HCT116 (cell line): ENCODE data around the gene CRTC1.

Experiments
- CEBPB ChIP-seq: IDR thresholded peaks from 2 replicates; pipeline ENCODE4 v1.6.1; 2012; ENCODE audit warnings: low read depth
- EZH2 ChIP-seq: fragments of 200-600 bp; sonication (generic); IDR thresholded peaks from 2 replicates; pipeline ENCODE4 v1.6.1; 2017; ENCODE audit warnings: antibody characterized with exemption, mixed run types
- EZH2phosphoT487 ChIP-seq: fragments of 200-600 bp; IDR thresholded peaks from 2 replicates; pipeline ENCODE4 v1.6.1; 2018; ENCODE audit warnings: antibody characterized with exemption, borderline replicate concordance
- JUND ChIP-seq: IDR thresholded peaks from 2 replicates; pipeline ENCODE4 v1.6.1; 2012
- POLR2A ChIP-seq: IDR thresholded peaks from 2 replicates; pipeline ENCODE4 v1.7.0; 2011; ENCODE audit warnings: borderline replicate concordance; ENCODE audit not compliant: insufficient read depth, insufficient read length; ENCODE audit errors: extremely low read depth
- POLR2AphosphoS5 ChIP-seq: IDR thresholded peaks from 2 replicates; pipeline ENCODE4 v1.6.1; 2011; ENCODE audit warnings: mild to moderate bottlenecking, low read depth, low read length, moderate library complexity
- RAD21 ChIP-seq: IDR thresholded peaks from 2 replicates; pipeline ENCODE4 v1.6.1; 2012; ENCODE audit warnings: low read depth, mild to moderate bottlenecking
- YY1 ChIP-seq: IDR thresholded peaks from 2 replicates; pipeline ENCODE4 v1.6.1; 2011; ENCODE audit warnings: low read length, low read depth, moderate library complexity, mild to moderate bottlenecking; ENCODE audit not compliant: insufficient replicate concordance; ENCODE audit errors: extremely low read depth
- ZFX ChIP-seq: fragments of 450-650 bp; IDR thresholded peaks from 2 replicates; pipeline ENCODE4 v1.6.1; 2017
- ZNF274 ChIP-seq: fragments of 200-500 bp; sonication (Bioruptor generic); IDR thresholded peaks from 2 replicates; pipeline ENCODE4 v1.6.1; 2014; ENCODE audit warnings: mild to moderate bottlenecking, low read depth, low read length, inconsistent platforms
- TF ChIP-seq, protein P1 (sequence below), 3 experiments: fragments of 200-600 bp in 1 of 3; sonication (generic) in 1 of 3; IDR thresholded peaks in 2 of 3; conservative IDR thresholded peaks in 1 of 3; 2 replicates each; pipeline ENCODE4 v1.5.1; 2012 to 2017; ENCODE audit warnings: low read depth in 2 of 3, low read length in 2 of 3, antibody characterized with exemption in 1 of 3, borderline replicate concordance in 1 of 3, control low read depth in 1 of 3, mild to moderate bottlenecking in 1 of 3, mixed read lengths in 1 of 3, mixed run types in 1 of 3, moderate library complexity in 1 of 3; ENCODE audit not compliant: insufficient read depth in 1 of 3

GRCh38 chr19:18710186-18710585 is 26.7 kb downstream of the CRTC1 start:
- TF ChIP-seq, protein P1, sequence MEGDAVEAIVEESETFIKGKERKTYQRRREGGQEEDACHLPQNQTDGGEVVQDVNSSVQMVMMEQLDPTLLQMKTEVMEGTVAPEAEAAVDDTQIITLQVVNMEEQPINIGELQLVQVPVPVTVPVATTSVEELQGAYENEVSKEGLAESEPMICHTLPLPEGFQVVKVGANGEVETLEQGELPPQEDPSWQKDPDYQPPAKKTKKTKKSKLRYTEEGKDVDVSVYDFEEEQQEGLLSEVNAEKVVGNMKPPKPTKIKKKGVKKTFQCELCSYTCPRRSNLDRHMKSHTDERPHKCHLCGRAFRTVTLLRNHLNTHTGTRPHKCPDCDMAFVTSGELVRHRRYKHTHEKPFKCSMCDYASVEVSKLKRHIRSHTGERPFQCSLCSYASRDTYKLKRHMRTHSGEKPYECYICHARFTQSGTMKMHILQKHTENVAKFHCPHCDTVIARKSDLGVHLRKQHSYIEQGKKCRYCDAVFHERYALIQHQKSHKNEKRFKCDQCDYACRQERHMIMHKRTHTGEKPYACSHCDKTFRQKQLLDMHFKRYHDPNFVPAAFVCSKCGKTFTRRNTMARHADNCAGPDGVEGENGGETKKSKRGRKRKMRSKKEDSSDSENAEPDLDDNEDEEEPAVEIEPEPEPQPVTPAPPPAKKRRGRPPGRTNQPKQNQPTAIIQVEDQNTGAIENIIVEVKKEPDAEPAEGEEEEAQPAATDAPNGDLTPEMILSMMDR (IDR thresholded peaks at IDR 0.05 in 2 of 3, conservative IDR thresholded peaks at IDR 0.05 in 1 of 3; ENCODE audit: borderline replicate concordance in 1 of 3, insufficient read depth in 1 of 3, low read depth in 2 of 3, low read length in 2 of 3): no peak
- TF ChIP-seq CEBPB (no peak), POLR2A (no peak), POLR2AphosphoS5 (no peak), JUND (no peak), ZNF274 (no peak), YY1 (no peak), RAD21 (no peak), EZH2phosphoT487 (no peak), EZH2 (no peak), ZFX (no peak)
